ENCODE measurements around the gene ETFA.
"Not testable (repeated sequence)": the region's sequence is repeated elsewhere in the genome, so short reads cannot be mapped to it uniquely, and the experiment has no call there.

The ETFA gene

DNA sequence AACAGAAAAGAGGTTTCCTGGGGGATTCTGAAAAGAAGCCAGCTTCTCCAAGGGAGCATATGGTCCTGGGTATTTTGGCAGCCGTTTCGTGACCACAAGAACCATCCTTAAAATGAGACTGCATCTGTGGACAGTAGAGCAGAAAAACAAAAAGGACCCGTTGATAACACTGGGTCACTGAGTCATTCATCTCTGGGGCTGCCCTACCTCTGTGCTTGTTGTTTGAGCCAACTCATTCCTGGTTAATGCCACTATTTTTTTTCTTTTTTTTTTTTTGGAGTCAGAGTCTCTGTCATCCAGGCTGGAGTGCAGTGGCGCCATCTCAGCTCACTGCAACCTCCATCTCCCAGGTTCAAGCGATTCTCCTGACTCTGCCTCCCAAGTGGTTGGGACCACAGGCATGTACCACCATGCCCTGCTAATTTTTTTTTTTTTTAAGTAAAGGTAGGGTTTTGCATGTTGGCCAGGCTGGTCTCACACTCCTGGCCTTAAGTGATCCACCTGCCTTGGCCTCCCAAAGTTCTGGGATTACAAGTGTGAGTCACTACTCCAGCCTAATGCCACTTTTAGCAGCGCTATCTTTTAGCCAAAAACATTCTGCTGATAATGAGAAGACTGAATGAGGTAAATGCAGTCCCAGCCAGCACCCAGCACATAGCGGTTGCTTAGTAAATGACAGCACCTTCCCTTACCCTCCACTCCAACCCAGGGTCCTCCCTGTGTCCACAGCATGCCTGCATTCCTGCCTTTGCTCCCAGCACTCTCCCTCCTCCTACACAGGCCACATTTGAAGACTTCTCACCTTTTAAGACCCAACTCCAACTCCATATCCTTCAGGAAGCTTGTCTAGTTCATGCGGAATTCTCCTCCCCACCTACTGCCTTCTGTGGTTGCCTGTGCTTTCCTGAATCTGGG lies 16.2 kb upstream of the ETFA start:
- no peak for DNase-seq (ENCODE audit: low read depth in 1 of 2, low spot score in 1 of 2)

DNA sequence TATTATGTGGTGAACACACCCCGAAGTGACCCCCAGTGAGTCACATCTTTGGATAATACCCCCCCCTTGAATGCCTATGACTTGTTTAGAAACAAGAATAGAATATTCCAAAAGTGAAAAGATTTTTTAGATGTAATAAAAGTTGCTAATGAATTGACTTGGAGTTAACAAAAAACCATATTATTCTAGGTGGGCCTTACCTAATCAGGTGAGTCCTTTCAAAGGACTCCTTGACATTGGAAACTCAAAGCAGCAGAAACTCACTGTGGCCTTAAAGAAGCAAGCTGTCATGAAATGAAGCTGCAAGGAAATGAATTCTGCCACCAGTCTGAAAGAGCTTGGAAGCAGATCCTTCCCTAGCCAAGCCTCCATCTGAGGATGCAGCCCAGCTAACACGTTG lies 14.4 kb upstream of the ETFA start:
- no peak for DNase-seq (ENCODE audit: low read depth in 1 of 2, low spot score in 1 of 2)

DNA sequence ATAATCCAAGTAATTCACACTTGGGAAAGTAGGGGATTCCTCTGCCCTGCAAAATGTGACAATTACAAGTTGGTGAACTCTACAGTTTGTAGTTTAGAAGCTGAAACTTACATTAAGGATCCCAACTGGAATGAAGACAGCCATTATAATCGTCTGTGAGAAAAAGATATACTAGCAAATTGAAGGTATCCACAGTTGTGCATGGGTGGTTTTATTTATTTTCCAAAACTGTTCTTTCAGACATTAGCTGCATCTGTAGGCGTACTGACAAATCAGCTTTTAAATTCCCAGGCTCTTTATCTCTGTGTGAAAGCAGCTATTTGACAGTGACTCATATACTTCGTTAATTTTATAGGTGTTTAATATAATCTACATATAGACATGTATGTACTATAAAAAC lies 12.8 kb upstream of the ETFA start:
- no peak for DNase-seq (ENCODE audit: low read depth in 1 of 2, low spot score in 1 of 2)

DNA sequence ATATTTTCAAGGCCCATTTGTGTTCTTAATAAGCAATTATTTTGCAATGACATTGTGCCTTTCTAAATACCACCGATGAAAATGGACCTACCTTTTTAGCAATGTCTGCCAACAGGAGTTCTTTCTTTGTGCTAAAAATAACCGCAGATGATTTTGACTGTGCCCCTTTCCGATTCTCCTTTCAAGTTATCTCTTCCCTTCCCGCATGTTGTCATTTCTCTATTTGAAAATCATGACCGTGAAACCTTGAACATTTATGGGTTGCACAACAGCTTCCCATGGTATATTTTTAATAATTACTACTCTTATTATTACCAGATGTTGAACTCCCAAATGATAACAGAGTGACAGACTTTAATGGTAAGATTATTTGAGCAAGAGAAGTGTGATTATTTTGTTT lies 10.3 kb upstream of the ETFA start:
- DNase-seq (ENCODE audit: low read depth in 1 of 2, low spot score in 1 of 2), result no peak

DNA sequence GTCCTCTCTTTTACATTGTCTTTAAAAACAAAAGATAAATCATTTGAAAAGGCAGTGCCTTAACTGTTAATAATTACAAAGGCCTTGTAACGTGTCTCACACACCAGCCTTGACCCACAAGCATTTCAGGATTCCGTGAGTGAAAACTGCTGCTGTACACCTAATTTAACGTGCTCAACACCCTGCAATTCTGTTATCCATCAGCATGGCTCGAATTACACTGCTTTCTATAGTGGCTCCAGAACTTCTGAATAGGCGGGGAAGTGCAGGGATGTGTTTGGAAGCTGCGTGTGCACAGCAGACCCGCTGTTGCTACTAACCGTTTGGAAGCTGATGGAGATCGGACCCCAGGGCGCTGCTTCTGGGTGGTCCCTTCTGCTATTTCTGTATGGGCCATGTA lies 9.9 kb upstream of the ETFA start:
- DNase-seq (ENCODE audit: low read depth in 1 of 2, low spot score in 1 of 2), result no peak

DNA sequence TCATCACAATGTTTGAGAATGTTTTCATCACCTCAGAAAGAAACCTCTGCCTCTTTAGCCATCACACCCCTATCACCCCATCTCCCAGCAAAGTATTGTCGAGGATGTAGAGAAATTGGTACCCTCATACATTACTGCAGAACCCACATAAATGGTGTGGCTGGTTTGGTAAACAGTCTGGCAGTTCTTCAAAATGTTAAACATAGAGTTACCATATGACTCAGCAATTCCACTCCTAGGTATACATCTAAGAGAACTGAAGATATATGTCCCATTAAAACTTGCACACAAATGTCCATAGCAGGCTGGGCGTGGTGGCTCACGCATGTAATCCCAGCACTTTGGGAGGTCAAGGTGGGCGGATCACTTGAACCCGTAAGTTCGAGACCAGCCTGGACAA lies 8.7 kb upstream of the ETFA start:
- DNase-seq (ENCODE audit: low read depth in 1 of 2, low spot score in 1 of 2), result no peak

DNA sequence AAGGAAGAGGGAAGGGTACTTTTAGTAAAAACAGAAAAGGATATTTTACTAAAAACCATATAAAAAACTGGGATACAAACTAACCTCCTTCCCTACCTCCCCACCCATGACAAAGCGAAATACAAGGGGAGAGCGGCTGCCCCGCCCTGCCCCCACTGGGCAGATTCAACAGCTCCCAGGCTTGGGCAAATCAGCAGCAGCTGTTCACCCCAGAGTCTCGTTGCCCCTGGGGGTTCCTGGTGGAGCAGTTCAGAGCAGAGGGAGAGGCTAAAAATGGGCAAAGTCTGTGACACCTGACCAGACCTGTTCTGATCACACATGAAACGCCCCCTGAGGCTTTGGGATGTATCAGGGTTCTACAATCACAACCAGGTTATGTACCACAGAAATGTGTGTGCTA lies 2.5 kb upstream of the ETFA start:
- no peak for DNase-seq (ENCODE audit: low read depth in 1 of 2, low spot score in 1 of 2)

DNA sequence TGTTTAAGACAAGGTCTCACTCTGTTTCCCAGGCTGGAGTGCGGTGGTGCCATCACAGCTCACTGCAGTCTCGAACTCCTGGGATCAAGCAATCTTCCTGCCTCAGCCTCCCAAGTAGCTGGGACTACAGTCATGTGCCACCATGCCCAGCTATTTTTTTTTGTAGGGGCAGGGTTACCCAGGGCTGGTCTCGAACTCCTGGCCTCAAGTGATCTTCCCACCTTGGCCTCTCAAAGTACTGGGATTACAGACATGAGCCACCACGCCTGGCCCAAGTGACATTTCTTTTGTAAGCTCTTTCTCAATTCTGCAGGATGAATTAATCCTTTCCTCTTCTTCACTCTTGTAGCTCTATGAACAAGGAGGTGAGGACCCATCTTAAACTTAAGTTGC lies 1.9 kb upstream of the ETFA start:
- not testable (repeated sequence) for DNase-seq (ENCODE audit: low read depth in 1 of 2, low spot score in 1 of 2)

DNA sequence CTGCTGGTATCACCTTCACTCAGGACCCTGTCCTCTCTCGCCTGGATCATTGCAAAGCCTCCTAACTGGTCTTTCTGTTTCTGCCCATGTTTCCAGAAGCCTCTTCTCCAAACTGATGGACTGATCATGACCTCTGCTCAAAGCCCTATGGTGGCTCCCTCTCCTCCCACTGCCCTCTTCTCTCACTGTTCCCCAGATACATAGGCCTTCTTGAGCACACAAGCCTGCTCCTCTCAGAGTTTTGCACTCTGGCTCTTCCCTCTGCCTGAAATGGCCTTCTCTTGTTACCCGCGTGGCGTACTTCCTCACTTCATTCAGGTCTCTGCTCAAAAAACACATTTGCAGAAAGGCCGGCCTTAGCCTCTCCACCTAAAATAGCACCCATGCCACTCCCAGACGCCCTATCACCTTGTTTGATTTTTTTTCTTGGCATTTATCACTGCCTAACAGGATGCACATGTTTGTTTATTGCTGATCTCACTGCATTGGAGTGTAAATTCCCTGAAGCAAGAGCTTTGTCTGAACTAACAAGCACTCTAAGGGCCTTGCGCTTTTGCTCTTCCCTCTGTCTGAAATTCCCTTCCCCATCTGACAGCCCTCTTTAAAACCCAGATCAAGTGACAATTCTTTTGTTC lies 1.4 kb upstream of the ETFA start:
- DNase-seq (ENCODE audit: low read depth in 1 of 2, low spot score in 1 of 2), result no peak

DNA sequence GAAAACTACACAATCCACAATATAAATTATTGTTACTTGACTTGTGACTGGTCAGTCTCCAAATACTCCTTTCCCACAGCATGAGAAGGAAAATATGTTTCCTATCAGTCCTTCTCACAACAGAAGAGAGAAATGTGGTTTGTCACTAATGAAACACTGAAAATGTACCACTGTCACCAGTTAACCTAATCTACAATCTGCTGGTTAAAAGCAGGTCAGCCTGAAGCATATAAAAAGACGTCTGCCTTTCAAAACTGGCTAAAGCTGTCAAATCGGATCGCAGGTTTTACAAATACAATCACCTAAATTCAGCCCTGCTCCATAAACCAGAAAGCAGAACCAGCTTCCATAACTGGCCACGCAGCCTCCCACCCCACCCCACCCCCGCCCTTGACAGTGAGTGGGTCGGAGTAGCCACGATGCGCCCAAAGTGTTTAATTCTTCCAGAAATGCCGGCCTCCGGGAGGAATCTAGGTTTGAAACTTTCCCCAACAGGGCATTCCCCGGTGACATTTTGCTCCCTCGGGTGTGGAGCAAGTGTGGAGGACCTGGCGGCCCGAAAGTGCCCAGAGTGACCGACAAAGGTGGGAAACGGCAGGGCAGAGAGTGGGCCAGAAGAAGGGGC lies 682 bp downstream of the ETFA start:
- no peak for DNase-seq (ENCODE audit: low read depth in 1 of 2, low spot score in 1 of 2)

DNA sequence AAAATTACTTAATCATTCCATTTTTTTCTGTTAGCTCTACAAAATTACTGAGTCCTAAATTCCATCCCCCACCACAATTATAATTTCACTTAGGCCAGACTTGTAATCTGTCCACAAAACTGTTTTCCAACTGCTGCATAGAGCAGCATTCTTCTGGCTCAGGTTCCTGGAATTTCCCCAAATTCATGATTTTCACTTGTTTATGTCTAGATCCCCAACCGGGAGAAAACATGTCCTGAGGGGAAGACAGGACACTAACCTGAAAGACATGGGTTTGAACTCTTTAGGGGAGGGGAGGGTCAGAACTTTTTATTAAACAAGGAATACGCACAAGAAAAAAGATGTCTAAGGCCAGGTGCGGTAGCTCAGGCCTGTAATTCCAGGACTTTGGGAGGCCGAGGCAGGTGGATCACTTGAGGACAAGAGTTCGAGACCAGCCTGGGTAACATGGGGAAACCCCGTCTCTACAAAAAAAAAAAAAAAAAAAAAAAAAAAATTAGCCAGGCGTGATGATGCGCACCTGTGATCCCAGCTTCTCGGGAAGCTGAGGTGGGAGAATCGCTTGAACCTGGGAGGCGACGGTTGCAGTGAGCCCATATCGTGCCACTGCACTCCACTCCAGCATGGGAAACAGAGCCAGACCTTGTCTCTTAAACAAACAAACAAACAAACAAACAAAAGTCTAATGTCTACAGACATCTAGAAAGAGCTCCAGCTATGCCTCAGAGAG lies 1.5 kb downstream of the ETFA start:
- DNase-seq (ENCODE audit: low read depth in 1 of 2, low spot score in 1 of 2), result no peak

DNA sequence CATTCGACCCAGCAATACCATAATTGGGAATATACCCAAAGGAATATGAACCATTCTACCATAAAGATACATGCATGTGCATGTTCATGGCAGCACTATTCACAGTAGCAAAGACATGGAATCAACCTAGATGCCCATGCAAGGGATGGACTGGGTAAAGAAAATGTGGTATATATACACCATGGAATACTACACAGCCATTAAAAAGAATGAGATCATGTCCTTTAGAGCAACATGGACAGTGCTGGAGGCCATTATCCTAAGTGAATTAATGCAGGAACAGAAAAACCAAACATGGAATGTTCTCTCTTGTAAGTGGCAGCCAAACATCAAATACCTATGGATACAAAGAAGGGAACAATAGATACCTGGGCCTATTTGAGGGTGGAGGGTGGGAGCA lies 7.4 kb downstream of the ETFA start:
- no peak for DNase-seq (ENCODE audit: low read depth in 1 of 2, low spot score in 1 of 2)

DNA sequence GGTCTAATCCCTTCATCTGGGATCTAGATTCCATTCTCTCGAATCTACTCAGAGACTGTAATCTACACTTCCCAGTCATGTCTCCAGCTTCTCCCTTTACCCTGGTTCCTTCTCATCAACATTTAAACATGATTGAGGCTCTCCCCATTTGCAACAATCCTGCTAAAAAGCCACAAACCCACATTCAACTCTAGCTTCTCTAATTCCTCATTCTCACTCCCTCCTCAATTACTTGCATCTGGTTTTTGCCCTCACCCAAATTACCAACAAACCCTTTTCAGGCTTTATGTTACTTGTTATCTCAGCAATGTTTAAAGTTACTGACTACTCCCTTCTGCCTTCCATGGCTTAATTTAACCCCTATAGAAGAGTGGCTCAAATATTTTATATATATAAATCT lies 11.5 kb downstream of the ETFA start:
- no peak for DNase-seq (ENCODE audit: low read depth in 1 of 2, low spot score in 1 of 2)

DNA sequence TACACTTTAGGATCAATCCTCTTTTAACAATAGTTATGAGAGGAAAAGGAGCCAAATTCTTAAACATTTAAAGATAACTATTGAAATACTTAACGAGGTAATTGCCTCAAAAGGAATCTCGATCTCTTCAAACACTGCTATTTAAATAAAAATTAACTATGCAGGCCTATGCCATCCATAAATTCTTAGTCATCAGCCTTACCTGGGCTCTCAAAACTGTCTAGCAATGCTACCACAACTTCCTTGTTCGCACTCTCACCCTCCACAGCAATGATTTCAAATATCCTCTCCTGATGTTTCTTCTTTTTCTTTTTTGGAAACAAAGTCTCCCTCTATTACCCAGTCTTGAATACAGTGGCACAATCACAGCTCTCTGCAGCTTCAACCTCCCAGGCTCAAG lies 12.3 kb downstream of the ETFA start:
- no peak for DNase-seq (ENCODE audit: low read depth in 1 of 2, low spot score in 1 of 2)

DNA sequence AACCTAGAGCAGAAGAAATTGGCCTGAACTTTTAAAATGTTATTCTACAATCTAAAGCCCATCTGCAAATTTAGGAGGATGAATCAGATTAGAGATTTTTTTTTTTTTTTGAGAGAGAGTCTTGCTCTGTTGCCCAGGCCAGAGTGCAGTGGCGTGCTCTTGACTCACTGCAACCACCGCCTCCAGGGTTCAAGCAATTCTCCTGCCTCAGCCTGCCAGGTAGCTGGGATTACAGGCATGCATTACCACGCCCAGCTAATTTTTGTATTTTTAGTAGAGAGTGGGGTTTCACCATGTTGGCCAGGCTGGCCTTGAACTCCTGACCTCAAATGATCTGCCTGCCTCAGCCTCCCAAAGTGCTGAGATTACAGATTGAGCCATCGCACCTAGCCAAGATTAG lies 13.3 kb downstream of the ETFA start:
- DNase-seq (ENCODE audit: low read depth in 1 of 2, low spot score in 1 of 2), result not testable (repeated sequence)

DNA sequence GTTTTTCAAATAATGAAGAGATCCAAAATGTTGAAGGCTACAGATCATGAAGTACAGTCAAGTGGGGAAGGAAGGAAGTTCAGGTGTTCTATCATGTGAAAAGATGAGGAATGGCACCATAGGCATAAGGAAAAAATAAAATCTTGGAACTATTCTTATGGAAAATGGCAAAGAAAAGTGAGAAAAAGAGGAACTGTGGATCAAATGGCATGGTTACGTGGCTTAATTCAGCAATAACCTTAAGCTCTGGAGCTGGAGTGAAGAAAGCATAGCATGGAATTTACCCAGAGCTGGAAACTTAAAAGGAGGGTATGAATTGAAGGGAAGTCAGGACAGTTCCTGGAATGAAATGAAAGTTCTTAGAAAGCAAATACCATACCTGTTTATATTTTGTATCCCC lies 14.4 kb downstream of the ETFA start:
- DNase-seq (ENCODE audit: low read depth in 1 of 2, low spot score in 1 of 2), result no peak

DNA sequence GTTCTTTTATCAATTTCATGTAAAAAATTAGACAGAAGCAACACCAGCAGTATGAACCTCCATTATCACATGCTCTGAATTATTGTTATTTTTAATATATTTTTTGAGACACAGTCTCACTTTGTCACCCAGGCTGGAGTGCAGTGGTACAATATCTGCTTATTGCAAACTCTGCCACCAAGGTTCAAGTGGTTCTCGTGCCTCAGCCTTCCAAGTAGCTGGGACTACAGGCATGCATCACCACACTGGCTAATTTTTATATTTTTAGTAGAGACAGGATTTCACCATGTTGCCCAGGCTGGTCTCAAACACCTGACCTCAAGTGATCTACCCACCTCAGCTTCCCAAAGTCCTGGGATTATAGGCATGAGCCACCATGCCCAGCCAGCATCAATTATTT lies 16.8 kb downstream of the ETFA start:
- DNase-seq (ENCODE audit: low read depth in 1 of 2, low spot score in 1 of 2), result not testable (repeated sequence)

DNA sequence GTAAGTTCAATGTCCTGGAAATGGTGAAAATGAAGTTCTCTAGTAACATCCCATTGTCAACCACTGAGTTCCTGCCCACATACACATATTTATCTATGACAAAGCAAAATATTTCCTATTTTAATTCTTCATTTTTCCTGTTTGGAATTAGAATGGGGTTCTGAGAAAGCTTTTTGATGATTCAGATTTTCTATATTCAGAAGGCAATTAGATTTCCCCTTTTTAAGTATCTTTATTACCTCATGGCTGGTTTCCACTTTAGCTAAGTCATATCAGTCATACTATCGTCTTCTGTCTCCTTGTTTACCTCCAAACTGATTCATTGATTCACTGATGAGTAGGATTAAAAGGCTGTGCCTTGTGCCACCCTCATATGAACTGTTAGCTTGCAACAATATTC lies 17.9 kb downstream of the ETFA start:
- no peak for DNase-seq (ENCODE audit: low read depth in 1 of 2, low spot score in 1 of 2)

DNA sequence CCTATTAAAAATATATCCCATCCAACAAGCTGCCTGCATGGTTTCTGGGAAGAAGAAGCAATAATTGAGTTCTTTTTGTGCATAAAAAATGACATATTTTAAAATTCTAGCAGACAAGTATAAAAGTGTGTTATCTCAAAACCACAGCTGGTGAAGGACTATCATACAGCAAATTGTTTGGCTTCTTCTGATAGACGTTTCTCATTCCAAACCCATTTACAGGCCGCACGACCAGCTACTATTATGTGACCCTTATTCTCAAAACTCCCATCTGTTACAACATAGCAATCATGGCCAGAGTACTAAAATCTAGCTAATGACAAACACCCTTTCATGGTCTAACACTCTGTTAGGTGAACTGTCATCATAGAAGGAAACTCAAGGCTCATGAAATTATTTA lies 21.7 kb downstream of the ETFA start:
- no peak for DNase-seq (ENCODE audit: low read depth in 1 of 2, low spot score in 1 of 2)

DNA sequence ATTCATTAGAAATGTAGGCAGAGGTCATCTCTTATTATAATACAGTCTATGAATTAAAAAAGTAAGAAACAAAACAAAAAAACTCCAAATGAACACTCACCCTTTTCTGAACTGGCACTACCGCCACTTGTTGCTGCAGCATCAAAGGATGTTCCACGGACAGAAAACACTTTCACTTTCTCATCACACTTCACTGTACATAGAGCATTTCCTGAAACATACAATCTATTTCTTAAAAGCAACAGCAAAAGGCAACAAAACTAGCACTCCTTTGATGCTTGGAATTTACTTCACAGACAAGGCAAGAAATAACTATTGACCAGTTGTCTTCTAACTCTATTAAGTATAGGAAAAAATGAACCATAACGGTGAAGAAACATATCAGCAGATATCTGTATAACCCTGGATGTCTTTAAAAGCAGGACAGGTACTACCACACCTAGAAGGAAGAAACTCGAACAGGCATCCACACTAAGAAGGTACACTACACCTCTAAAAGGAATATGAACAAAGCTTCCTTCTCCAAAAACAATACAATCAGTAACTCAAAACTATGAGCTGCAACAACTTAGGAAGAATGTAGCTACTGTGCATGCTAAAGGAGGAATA lies 24.9 kb downstream of the ETFA start:
- DNase-seq (ENCODE audit: low read depth in 1 of 2, low spot score in 1 of 2), result no peak

DNA sequence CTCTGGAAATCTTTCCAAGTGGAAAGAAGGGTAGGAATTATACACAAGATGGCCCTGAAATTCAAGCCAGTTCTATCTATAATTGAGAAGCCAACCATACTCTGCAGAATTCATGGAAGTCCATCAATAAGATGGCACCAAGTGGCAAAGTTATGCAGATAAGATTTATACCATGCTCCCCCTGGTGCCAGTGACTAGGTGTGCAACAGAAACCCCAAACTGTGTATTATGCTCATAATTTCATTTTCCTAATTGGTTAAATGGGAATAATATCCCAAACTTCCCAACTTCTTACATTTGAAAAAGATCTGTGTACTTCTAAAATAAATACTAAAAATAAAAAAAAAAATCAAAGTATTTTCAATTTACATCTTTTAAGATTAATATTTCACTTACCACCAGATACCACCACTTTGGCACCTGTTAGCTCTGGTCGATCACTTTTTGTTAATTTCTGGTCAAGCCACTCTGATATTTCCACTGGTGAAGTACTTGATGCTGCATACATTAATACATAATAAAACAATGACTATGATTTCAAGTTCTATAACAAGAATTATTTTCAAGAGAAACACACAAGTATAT lies 25.9 kb downstream of the ETFA start:
- no peak for DNase-seq (ENCODE audit: low read depth in 1 of 2, low spot score in 1 of 2)

All from stimulated activated CD4-positive, alpha-beta T cell treated with anti-CD3 and anti-CD28 coated beads, Interleukin-15, amount 100 ng/mL, for 1 hour (primary cell).